HG03060 (cell line): Measurements from ENCODE around the gene THPO.

ENCODE experiments used
- ATAC-seq: cut with Tn5 transposase; IDR thresholded peaks from one replicate; pipeline ENCODE4 v1.9.1; 2021; ENCODE audit warnings: low read depth, moderate number of reproducible peaks; ENCODE audit not compliant: unreplicated experiment

Gene THPO

GRCh38 chr3:184335661-184336546 is 42.1 kb downstream of the THPO start:
- ATAC-seq, result no peak

DNA sequence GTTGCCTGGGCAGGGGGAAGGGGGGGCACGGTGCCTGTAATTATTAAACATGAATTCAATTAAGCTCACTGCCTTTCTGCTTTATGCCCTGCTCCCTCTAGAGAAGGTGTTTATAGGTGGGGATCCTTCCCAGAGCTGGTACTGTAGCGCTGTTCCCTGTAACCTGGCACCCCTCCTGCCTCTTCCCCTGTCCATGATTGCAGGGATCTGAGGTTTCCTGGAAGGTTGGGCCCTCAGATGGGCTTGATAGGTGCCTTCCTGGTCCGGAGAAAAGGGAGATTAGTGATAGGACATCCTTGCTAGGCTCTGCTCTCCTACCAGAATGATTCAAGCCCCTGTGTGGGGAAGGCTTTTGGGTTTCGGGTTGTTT is 42.7 kb downstream of the THPO start:
- ATAC-seq, result no peak

DNA sequence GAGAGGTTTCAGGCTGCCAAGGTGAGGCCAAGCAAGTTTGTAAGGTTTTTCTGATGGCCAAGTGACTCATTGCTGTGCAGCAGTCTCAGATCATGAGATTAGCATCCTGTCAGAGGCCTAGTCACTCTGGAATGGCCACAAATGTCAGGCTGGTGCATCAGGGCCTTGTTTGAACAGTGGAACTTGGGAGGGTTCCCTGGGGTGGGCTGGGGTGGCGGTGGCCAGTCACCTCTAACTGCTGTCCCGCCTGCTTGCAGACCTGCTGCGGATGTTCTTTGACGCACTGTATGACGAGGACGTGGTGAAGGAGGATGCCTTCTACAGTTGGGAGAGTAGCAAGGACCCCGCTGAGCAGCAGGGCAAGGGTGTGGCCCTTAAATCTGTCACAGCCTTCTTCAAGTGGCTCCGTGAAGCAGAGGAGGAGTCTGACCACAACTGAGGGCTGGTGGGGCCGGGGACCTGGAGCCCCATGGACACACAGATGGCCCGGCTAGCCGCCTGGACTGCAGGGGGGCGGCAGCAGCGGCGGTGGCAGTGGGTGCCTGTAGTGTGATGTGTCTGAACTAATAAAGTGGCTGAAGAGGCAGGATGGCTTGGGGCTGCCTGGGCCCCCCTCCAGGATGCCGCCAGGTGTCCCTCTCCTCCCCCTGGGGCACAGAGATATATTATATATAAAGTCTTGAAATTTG is 43.4 kb downstream of the THPO start:
- no peak for ATAC-seq

DNA sequence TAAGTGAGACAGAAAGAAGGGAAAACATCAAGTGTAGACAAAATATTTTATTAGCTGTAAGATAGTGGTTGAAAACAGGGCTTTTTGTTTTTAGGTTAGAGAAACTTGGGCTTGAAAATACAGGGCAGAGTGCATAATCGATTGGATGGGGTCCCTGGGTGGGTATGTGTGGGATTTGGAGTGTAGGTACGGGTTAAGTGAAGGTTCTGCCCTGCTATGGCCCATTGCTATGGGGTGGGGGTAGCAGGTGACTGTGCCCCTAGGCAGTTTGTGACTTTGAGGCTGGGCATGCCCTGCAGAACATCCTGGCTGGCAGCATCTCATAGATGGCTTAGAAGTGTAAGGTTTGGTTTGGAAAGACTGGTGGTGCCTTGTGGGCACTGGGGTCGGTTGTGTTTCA is 44.3 kb downstream of the THPO start:
- ATAC-seq, result no peak

DNA sequence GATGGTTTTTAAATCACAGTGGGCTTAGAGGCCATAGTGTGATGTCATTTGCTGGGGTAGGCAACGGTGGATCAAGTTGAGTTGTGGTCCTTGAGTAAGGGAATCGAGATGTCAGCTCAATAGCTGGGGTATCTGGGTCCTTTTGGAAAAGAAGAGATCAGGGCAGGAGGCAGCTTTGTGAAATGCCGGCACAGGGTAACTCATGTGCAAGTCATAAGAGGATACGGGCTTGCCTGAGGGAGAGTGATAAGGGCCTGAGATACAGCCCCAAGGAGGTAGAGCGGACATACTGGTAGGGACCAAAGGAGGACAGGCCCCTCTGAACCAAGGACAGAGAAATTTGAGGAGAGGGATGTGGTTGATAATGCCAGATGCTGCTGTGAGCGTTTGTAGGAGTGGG is 44.8 kb downstream of the THPO start:
- ATAC-seq, result no peak

GRCh38 chr3:184332370-184333090 is 45.5 kb downstream of the THPO start:
- no peak for ATAC-seq

- no peak for ATAC-seq
These were observed 49.5 kb downstream of the THPO start for GRCh38 chr3:184328516-184328915.

- ATAC-seq, result no peak
These were observed 50.8 kb downstream of the THPO start for GRCh38 chr3:184327171-184327570.

DNA sequence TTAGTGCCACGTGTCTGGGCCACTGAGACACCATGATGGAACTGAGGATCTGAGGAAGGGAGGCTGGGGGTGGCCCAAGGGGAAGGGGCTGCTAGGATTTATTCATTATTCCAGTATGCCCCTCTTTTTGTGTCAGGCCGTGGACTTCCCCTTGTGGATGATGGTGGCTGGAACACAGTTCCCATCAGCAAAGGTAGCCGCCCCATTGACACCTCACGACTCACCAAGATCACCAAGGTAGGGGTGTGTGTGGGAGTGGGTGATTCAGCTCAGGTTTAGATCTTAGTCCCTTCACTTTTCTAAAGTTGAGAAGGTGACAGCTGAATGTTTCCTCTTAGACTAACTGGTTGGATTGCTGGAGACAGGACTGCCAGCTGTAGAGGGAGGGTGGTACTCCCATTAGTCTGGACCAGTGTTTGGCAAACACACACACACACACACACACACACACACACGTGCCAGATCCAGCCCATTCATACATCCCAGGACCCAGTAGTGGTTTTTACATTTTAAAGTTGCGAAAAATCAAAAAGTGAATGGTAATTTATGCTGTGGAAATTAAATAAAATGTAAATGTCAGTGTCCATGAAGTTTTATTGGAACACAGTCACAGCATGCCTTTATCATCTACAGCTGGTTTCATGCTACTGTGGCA is 52.2 kb downstream of the THPO start:
- ATAC-seq, result no peak

GRCh38 chr3:184325269-184325668 is 52.7 kb downstream of the THPO start:
- ATAC-seq, result no peak

GRCh38 chr3:184323696-184324095 is 54.3 kb downstream of the THPO start:
- no peak for ATAC-seq

- ATAC-seq, result no peak
These were observed 55.1 kb downstream of the THPO start for GRCh38 chr3:184322731-184323487.
